Caco-2 (cell line): ENCODE data around the gene TLK1. TPM values are rescaled to one million over a fixed set of nuclear protein-coding genes. Genes with fewer than 3 reads are reported as not detected.
A peak's percentile ranks its signal among the peaks of the same experiment; 100 is the strongest.
"Not testable (repeated sequence)": the region's sequence is repeated elsewhere in the genome, so short reads cannot be mapped to it uniquely, and the experiment has no call there.

ENCODE experiments used
- BruUV-seq: library from RNA; stranded (reverse); fragments of 400-500 nt; replicated peaks from 2 replicates; lab custom pipeline; 2021; lab: Mats Ljungman, UMichigan
- CTCF ChIA-PET: fragments of 300-600 bp; sonication (Branson Sonifier 250); formaldehyde crosslinking; loops from one replicate; lab custom pipeline; 2022; ENCODE audit warnings: antibody characterized with exemption; lab: Charles Lee
- POLR2A ChIA-PET: fragments of 300-600 bp; sonication (Branson Sonifier 250); formaldehyde crosslinking; loops from one replicate; lab custom pipeline; 2022; ENCODE audit warnings: antibody characterized with exemption; lab: Charles Lee
- DNase-seq, 2 experiments: peaks; one replicate each; pipeline versions ENCODE4 v3.0.0 to v3.0.0-alpha.2; 2020 to 2022
- H3K27me3 ChIP-seq: replicated peaks from 2 replicates; pipeline ENCODE4 v1.6.0; 2011; ENCODE audit warnings: low read length; ENCODE audit not compliant: control insufficient read depth, insufficient read depth
- H3K36me3 ChIP-seq: 2 replicates; pipeline ENCODE4 v1.5.1; 2011; ENCODE audit warnings: low read length; ENCODE audit not compliant: control insufficient read depth, insufficient read depth
- H3K4me1 ChIP-seq: fragments of 250-450 bp; sonication (Bioruptor Pico); 2 replicates; pipeline ENCODE4 v1.5.1; 2020; ENCODE audit warnings: mild to moderate bottlenecking
- H3K4me3 ChIP-seq: 2 replicates; pipeline ENCODE4 v1.5.1; 2011; ENCODE audit warnings: low read depth, mild to moderate bottlenecking, control low read depth, low read length
- H3K9me3 ChIP-seq: fragments of 250-450 bp; sonication (Bioruptor Pico); 2 replicates; pipeline ENCODE4 v1.5.1; 2020; ENCODE audit warnings: mild to moderate bottlenecking, moderate library complexity
- H3K27ac Mint-ChIP-seq: one replicate; pipeline ENCODE4 v1.8.0; 2022; ENCODE audit warnings: mixed read lengths; ENCODE audit not compliant: unreplicated experiment
- H3K27me3 Mint-ChIP-seq: one replicate; pipeline ENCODE4 v1.8.0; 2022; ENCODE audit warnings: mixed read lengths; ENCODE audit not compliant: insufficient read depth, unreplicated experiment
- H3K36me3 Mint-ChIP-seq: one replicate; pipeline ENCODE4 v1.8.0; 2022; ENCODE audit warnings: mild to moderate bottlenecking, mixed read lengths; ENCODE audit not compliant: insufficient read depth, unreplicated experiment
- H3K4me1 Mint-ChIP-seq: one replicate; pipeline ENCODE4 v1.8.0; 2022; ENCODE audit warnings: low read depth, mixed read lengths; ENCODE audit not compliant: unreplicated experiment
- H3K4me3 Mint-ChIP-seq: one replicate; pipeline ENCODE4 v1.8.0; 2022; ENCODE audit warnings: mild to moderate bottlenecking, moderate library complexity, mixed read lengths; ENCODE audit not compliant: unreplicated experiment
- H3K9me3 Mint-ChIP-seq: one replicate; pipeline ENCODE4 v1.8.0; 2022; ENCODE audit warnings: mixed read lengths; ENCODE audit not compliant: unreplicated experiment
- intact Hi-C: fragments of 100-400 bp; cut with micrococcal nuclease; formaldehyde crosslinking; loops from one replicate; pipeline ENCODE4 v1.10.0; 2022; ENCODE audit not compliant: unreplicated experiment
- total RNA-seq: library from RNA; stranded (reverse); gene quantifications from 2 replicates; pipeline ENCODE4 v1.2.3, GENCODE V29; 2022
- TF ChIP-seq, protein P1 (sequence below), 2 experiments: fragments of 200-600 bp in 1 of 2; IDR thresholded peaks; 1 replicate in 1 of 2; 2 replicates in 1 of 2; pipeline versions ENCODE4 v1.5.1 to v1.8.0; 2011 to 2022; ENCODE audit warnings: antibody characterized with exemption in 1 of 2, control low read depth in 1 of 2, inconsistent platforms in 1 of 2, low read depth in 1 of 2, low read length in 1 of 2, mild to moderate bottlenecking in 1 of 2, moderate library complexity in 1 of 2; ENCODE audit not compliant: insufficient read depth in 1 of 2, severe bottlenecking in 1 of 2, unreplicated experiment in 1 of 2

The TLK1 gene
- total RNA-seq, 1 experiment from 2014 or later, result 85.1 TPM

- Histone ChIP-seq H3K27me3 (no peaks in the 10 kb centered on the region), H3K4me1 (peaks cover 25% of the 10 kb centered on the region), H3K9me3 (no peaks in the 10 kb centered on the region), H3K36me3 (no peaks in the 10 kb centered on the region), H3K4me3 (no peak overlapping the region)
- no TSS peak for BruUV-seq
- TF ChIP-seq, protein P1, sequence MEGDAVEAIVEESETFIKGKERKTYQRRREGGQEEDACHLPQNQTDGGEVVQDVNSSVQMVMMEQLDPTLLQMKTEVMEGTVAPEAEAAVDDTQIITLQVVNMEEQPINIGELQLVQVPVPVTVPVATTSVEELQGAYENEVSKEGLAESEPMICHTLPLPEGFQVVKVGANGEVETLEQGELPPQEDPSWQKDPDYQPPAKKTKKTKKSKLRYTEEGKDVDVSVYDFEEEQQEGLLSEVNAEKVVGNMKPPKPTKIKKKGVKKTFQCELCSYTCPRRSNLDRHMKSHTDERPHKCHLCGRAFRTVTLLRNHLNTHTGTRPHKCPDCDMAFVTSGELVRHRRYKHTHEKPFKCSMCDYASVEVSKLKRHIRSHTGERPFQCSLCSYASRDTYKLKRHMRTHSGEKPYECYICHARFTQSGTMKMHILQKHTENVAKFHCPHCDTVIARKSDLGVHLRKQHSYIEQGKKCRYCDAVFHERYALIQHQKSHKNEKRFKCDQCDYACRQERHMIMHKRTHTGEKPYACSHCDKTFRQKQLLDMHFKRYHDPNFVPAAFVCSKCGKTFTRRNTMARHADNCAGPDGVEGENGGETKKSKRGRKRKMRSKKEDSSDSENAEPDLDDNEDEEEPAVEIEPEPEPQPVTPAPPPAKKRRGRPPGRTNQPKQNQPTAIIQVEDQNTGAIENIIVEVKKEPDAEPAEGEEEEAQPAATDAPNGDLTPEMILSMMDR (IDR thresholded peaks at IDR 0.05; ENCODE audit: insufficient read depth in 1 of 2, low read depth in 1 of 2, low read length in 1 of 2, severe bottlenecking in 1 of 2, unreplicated experiment in 1 of 2), result no peak
- Mint-ChIP-seq H3K4me1 (peaks cover 34% of the 10 kb centered on the region), H3K4me3 (peak overlapping the region; percentile 49), H3K27ac (peak overlapping the region; percentile 87), H3K27me3 (no peaks in the 10 kb centered on the region), H3K9me3 (no peaks in the 10 kb centered on the region), H3K36me3 (no peaks in the 10 kb centered on the region)
- CTCF ChIA-PET, result interaction anchor here (0.8 kb wide), 1 partner anchor 293 kb away, joined by 3 read pairs; no protein-coding TSS in a partner anchor
- intact Hi-C loops, result loop anchor here (2.0 kb wide), 2 partner anchors 18 to 106 kb away; no protein-coding TSS in a partner anchor
- DNase-seq, result peak; percentile 66 to 67
- POLR2A ChIA-PET, result no interaction called here
Observed at GRCh38 chr2:171166328-171166983, 5.8 kb upstream of the TLK1 start.

DNA sequence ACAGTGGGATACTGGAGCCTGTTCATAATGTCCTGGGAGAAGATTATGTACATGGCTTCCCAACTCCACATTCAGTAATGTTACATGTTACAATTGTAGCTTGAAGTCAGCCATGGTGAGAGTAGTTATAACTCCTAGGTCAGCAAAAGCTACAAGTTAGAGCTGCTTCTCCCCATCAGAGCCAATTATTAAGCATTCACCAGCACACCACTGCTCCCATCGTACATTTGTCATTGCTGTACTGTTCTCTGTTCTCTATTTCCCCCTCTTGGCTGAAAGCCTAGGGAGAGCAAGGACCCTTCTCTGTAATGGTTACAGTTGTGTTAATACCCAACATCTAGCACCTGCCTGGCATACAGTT lies 5.3 kb upstream of the TLK1 start:
- ChIA-PET CTCF (no interaction called here), POLR2A (no interaction called here)
- Histone ChIP-seq H3K4me3 (no peak overlapping the region), H3K9me3 (no peaks in the 10 kb centered on the region), H3K36me3 (no peaks in the 10 kb centered on the region), H3K27me3 (no peaks in the 10 kb centered on the region), H3K4me1 (peaks cover 25% of the 10 kb centered on the region)
- Mint-ChIP-seq H3K9me3 (no peaks in the 10 kb centered on the region), H3K4me1 (peaks cover 34% of the 10 kb centered on the region), H3K36me3 (no peaks in the 10 kb centered on the region), H3K27ac (peak overlapping the region; percentile 87), H3K4me3 (peak overlapping the region; percentile 49), H3K27me3 (no peaks in the 10 kb centered on the region)
- BruUV-seq, result no TSS peak
- intact Hi-C loops, result loop anchor here (2.0 kb wide), 2 partner anchors 19 to 107 kb away; no protein-coding TSS in a partner anchor
- TF ChIP-seq, protein P1 (IDR thresholded peaks at IDR 0.05; ENCODE audit: insufficient read depth in 1 of 2, low read depth in 1 of 2, low read length in 1 of 2, severe bottlenecking in 1 of 2, unreplicated experiment in 1 of 2), result no peak
- no peak for DNase-seq

- ChIA-PET CTCF (no interaction called here), POLR2A (interaction anchor here (0.5 kb wide), 1 partner anchor 244 kb away, joined by 4 read pairs; no protein-coding TSS in a partner anchor)
Observed at GRCh38 chr2:171163261-171163660, 2.6 kb upstream of the TLK1 start.

DNA sequence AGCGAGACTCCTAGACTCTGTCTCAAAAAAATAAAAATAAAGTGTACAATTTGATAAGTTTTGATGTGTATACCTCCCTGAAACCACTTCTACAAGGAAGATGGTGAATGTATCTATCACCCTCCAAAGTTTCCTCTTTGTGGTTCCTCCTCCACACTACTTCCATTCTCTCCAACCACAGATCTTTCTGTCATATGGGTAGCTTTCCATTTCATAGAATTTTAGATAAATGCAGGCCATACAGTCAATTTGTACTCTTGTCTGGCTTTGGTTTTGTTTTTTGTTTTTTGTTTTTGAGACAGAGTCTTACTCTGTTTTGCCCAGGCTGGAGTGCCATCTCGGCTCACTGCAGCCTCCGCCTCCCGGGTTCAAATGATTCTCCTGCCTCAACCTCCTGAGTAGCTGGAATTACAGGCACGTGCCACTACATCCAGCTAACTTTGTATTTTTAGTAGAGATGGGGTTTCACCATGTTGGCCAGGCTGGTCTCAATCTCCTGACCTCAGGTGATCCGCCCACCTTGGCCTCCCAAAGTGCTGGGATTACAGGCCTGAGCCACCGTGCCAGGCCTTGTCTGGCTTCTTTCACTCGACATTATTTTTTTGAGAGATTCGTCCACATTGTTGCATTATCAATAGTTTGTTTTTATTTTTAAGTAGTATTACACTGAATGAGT lies 2.0 kb upstream of the TLK1 start:
- H3K27me3 Mint-ChIP-seq, H3K36me3 ChIP-seq, BruUV-seq, H3K4me3 ChIP-seq, H3K27me3 ChIP-seq, H3K27ac Mint-ChIP-seq, DNase-seq, CTCF ChIA-PET, H3K9me3 Mint-ChIP-seq, H3K9me3 ChIP-seq, intact Hi-C loops: not testable (repeated sequence)
- peaks cover 32% of the 10 kb centered on the region for H3K4me1 ChIP-seq
- peaks cover 13% of the 10 kb centered on the region for H3K36me3 Mint-ChIP-seq
- peak overlapping the region; percentile 55 for H3K4me3 Mint-ChIP-seq
- POLR2A ChIA-PET, result interaction anchor here (0.5 kb wide), 1 partner anchor 244 kb away, joined by 4 read pairs; no protein-coding TSS in a partner anchor
- H3K4me1 Mint-ChIP-seq, result peaks cover 28% of the 10 kb centered on the region

More at GRCh38 chr2:171163261-171163660, 2.6 kb upstream of the TLK1 start:
- peaks cover 13% of the 10 kb centered on the region for H3K36me3 Mint-ChIP-seq
- Histone ChIP-seq H3K4me3 (no peak overlapping the region), H3K36me3 (no peaks in the 10 kb centered on the region), H3K9me3 (no peaks in the 10 kb centered on the region), H3K27me3 (no peaks in the 10 kb centered on the region), H3K4me1 (peaks cover 30% of the 10 kb centered on the region)
- intact Hi-C loops, result no loop called here
- BruUV-seq, result no TSS peak
- no peaks in the 10 kb centered on the region for H3K27me3 Mint-ChIP-seq
- H3K9me3 Mint-ChIP-seq, result no peaks in the 10 kb centered on the region
- TF ChIP-seq, protein P1 (IDR thresholded peaks at IDR 0.05; ENCODE audit: insufficient read depth in 1 of 2, low read depth in 1 of 2, low read length in 1 of 2, severe bottlenecking in 1 of 2, unreplicated experiment in 1 of 2), result no peak
- DNase-seq, result no peak
- H3K4me1 Mint-ChIP-seq, result peaks cover 31% of the 10 kb centered on the region
- no peak overlapping the region for H3K27ac Mint-ChIP-seq
- H3K4me3 Mint-ChIP-seq, result no peak overlapping the region
